Measurements from ENCODE around the gene RIOK3. TPM values are rescaled to one million over a fixed set of nuclear protein-coding genes. Genes with fewer than 3 reads are reported as not detected.
"Not testable (repeated sequence)": the region's sequence is repeated elsewhere in the genome, so short reads cannot be mapped to it uniquely, and the experiment has no call there.

Gene RIOK3
- total RNA-seq, 1 donor from 2014 or later = 59.7 TPM

GRCh38 chr18:23451491-23451890, 1.6 kb upstream of the RIOK3 start:
- DNase-seq (ENCODE audit: low read depth in 2 of 2) = no peak

DNA sequence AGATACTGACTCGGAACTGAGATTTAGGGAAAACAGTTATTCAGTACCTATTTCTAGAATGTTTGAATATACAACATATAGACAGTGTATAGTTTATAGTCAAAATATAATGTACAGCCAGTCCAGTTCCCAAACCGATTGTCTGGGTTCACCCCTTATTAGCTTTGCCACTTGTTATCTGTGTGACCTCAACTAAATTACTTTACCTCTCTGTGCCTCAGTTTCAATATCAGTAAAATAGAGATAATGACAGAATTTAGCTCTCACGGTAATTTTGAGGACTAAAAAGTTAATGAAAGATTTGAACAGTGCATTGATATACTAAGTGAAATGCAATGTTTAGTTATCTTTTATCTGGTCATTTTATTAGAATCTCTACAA, 750 bp upstream of the RIOK3 start:
- no peak for DNase-seq (ENCODE audit: low read depth in 2 of 2)

GRCh38 chr18:23453680-23454058, 582 bp downstream of the RIOK3 start:
- peak; percentile 14 to 69 for DNase-seq (ENCODE audit: low read depth in 2 of 2)

GRCh38 chr18:23456835-23457234, 3.7 kb downstream of the RIOK3 start:
- no peak for DNase-seq (ENCODE audit: low read depth in 2 of 2)

- DNase-seq (ENCODE audit: low read depth in 2 of 2) = no peak
These were observed 5.9 kb downstream of the RIOK3 start for GRCh38 chr18:23458830-23459529.

DNA sequence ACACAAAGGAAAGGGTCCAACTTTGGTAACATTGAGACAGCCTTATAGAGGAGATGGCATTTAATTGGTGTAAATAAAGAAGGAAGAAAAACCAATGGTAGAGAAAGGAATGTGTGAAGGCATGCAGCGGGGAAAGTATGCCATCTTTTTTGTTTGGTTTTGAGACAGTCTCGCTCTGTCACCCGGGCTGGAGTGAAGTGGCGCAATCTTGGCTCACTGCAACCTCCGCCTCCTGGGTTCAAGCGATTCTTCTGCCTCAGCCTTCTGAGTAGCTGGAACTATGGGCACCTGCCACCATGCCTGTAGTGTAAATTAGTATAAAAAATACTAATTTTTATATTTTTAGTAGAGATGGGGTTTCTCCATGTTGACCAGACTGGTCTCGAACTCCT, 6.4 kb downstream of the RIOK3 start:
- DNase-seq (ENCODE audit: low read depth in 2 of 2) = no peak

GRCh38 chr18:23460285-23461273, 7.5 kb downstream of the RIOK3 start:
- no peak for DNase-seq (ENCODE audit: low read depth in 2 of 2)

DNA sequence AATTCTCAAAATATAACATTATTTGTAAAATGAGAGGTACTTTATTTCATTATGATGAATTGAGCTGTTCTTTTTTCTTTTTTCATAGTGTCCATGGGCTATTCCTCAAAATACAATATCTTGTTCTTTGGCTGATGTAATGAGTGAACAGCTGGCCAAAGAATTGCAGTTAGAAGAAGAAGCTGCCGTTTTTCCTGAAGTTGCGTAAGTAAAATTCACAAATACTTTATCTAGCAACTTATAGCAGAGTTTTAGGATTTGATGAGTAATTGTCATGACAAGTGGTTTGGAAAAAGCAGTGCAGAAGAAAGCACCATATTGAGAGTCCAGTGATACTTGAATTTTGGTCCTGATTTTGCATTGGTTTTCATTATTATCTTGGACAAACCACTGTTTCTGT, 9.8 kb downstream of the RIOK3 start:
- no peak for DNase-seq (ENCODE audit: low read depth in 2 of 2)

DNA sequence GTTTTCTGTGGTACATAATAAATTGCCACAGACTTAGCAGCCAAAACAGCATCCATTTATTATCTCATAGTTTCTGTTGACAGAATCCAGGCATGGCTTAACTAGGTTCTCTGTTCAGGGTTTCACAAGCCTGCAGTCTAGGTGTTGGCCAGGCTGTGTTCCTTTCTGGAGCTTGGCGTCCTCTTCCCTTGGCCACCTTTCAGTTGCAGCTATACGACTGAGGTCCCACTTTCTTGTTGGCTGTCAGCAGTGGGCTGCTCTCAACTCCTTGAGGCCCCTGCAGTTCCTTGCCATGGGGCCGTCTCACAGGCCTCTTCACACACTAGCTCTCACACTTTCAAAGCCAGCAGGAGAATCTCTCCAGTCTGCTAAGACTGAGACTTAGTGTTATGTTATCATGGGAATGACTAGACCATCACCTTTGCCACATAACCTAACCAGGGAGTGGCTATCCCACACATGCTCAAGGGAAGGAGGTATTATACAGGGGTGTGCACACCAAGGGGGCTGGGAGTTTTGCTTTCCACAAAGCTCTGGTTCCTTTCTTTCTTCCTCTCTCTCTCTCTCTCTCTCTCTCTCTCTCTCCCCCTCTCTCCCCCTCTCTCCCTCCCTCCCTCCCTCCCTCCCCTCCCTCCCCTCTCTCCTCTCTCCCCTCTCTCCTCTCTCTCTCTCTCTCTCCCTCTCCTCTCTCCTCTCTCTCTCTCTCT, 15.8 kb downstream of the RIOK3 start:
- no peak for DNase-seq (ENCODE audit: low read depth in 2 of 2)

DNA sequence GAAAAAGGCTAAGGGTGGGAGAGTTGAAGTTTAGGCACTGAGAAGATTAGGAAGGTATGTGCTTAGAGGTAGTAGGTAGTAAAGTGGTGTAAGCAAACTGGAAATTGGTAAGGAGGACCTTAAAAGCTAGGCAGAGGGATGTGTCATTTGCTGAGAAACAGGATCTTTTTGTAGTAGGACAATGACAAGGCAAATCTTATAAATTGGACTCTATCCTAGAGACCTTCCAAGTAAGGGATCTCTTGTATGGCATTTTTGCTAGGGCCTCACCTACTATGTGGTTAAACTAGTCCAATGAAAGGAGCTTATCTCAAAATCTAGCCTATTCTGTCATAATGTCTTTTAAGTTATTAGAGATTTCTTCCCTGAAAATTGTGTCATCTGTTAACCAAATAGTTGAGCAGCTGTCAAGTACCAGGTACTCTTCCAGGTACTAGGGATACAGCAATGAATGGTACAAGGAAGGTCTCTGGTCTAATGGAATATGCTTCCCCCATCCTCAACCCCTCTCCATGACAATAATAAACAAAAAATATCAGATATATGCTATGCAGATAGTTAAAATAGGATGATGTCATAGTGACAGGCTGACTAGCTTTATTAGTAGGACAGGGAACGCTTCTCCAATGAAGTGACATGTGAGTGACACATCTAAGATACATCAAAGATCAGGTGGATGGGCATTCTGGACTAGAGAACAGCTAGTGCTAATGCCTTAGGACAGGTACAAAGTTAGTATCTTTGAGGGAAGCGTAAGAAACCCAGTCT, 17.7 kb downstream of the RIOK3 start:
- no peak for DNase-seq (ENCODE audit: low read depth in 2 of 2)

- DNase-seq (ENCODE audit: low read depth in 2 of 2) = no peak
These were observed 18.4 kb downstream of the RIOK3 start for GRCh38 chr18:23471486-23471885.

GRCh38 chr18:23479829-23480505, 26.9 kb downstream of the RIOK3 start:
- no peak for DNase-seq (ENCODE audit: low read depth in 2 of 2)

DNA sequence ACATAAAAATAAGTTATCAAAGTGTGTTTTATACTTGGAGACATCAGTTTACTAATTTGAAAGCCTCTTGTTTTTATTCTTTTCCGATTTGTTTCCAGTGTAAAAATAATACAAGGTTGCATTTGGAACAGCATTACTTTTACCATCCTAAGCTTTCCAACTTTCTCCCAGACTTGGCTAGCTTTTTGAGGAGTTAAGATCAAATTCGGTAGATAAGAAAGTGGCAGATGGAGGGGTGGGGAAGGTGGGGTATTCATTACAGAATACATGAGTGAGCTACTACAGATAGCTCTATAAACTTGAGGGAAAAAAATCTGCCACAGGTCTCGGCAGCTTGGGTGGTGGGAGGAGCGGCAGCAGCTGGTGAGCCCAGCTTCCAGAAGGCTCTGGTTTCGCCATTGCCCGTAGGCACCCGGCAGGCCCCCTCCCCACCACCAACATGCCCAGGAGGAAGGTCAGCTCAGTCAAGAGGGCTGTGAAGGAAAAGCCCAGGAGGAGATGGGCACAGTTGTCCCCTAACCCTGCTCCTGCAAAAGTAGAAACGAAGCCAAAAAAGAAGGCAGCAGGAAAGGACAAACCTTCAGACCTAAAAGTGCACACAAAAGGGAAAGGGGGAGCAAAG, 31.6 kb downstream of the RIOK3 start:
- no peak for DNase-seq (ENCODE audit: low read depth in 2 of 2)

DNA sequence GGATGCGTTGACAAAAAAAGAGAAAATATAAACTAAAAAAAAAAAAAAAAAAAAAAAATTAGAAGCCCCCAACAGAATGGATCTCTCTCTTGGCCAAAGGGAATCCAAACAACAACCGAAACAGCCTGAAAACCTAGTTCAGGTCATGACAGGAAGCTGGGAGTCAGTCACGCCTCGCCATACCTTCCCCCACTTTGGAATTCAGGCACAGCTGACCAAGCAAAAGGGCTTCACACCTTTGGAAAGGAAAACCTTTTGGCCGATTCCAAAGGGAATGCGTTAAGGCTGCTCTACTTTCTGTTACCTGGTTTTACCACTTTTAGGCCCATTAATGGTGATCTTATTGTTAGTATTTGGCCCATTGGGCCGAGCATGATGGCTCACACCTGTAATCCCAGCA, 32.3 kb downstream of the RIOK3 start:
- no peak for DNase-seq (ENCODE audit: low read depth in 2 of 2)

- peak in 1 of 2 donors; percentile 80 for DNase-seq (ENCODE audit: low read depth in 2 of 2)
These were observed 34.9 kb downstream of the RIOK3 start for GRCh38 chr18:23487738-23488570.

GRCh38 chr18:23489586-23489985, 36.5 kb downstream of the RIOK3 start:
- DNase-seq (ENCODE audit: low read depth in 2 of 2) = not testable (repeated sequence)

GRCh38 chr18:23493654-23494053, 40.6 kb downstream of the RIOK3 start:
- DNase-seq (ENCODE audit: low read depth in 2 of 2) = no peak

DNA sequence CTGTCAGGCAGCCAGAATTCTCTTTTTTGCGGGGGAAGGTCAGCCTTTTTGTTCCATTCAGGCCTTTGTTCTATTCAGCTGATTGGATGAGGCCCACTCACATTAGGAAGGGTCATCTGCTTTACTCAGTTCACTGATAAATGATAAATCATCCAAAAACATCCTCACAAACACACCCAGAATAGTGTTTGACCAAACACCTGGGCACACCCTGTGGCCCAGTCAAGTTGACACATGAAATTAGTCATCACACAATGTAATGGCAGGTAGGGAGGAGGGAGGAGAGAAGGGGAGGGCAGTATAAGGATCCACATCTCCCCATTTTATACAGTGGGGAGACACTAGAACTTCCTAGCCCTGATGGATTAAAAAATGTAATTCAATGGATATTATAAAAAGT, 41.9 kb downstream of the RIOK3 start:
- DNase-seq (ENCODE audit: low read depth in 2 of 2) = no peak

- DNase-seq (ENCODE audit: low read depth in 2 of 2) = peak; percentile 50 to 67
These were observed 42.8 kb downstream of the RIOK3 start for GRCh38 chr18:23495723-23496440.
